ENCODE results near the gene SPOPL. TPM values are rescaled to one million over a fixed set of nuclear protein-coding genes. Genes with fewer than 3 reads are reported as not detected.
A peak's percentile ranks its signal among the peaks of the same experiment; 100 is the strongest.

Gene SPOPL
- total and polyA plus RNA-seq, 2 donors (not counting 1 experiment from before 2014, with no cell fraction given), result 14.0 to 53.6 TPM

GRCh38 chr2:138516030-138516704 is 14.6 kb downstream of the SPOPL start:
- Histone ChIP-seq H3K36me3 (replicated peaks in 1 of 2; ENCODE audit: control extremely low read depth in 1 of 2, control insufficient read depth in 1 of 2, extremely low read depth in 1 of 2, insufficient read depth in 2 of 2, low read length in 1 of 2) (no peaks in the 10 kb centered on the region), H3K4me2 (replicated peaks; ENCODE audit: low read depth, low read length, poor library complexity, severe bottlenecking) (peak overlapping the region; percentile 27), H3K79me2 (ENCODE audit: control insufficient read depth, insufficient read depth, low read length) (peaks cover 100% of the 10 kb centered on the region), H4K20me1 (ENCODE audit: control insufficient read depth, insufficient read depth, low read length, poor library complexity, severe bottlenecking) (peaks cover 94% of the 10 kb centered on the region), H3K27ac (ENCODE audit: low read length in 2 of 2) (no peak overlapping the region), H3K4me3 (ENCODE audit: control extremely low read depth in 1 of 5, extremely low read depth in 1 of 5, insufficient read depth in 1 of 5, low read depth in 2 of 5, low read length in 4 of 5) (no peak overlapping the region), H3K9me3 (ENCODE audit: control extremely low read depth in 1 of 3, control insufficient read depth in 2 of 3, insufficient read depth in 1 of 3, low read length in 2 of 3) (peaks cover 0 to 4% (median 3%) of the 10 kb centered on the region in 3 donors), H3K27me3 (replicated peaks in 1 of 4; ENCODE audit: control extremely low read depth in 1 of 4, control insufficient read depth in 3 of 4, insufficient read depth in 4 of 4, low read length in 3 of 4) (no peaks in the 10 kb centered on the region), H2AFZ (ENCODE audit: insufficient read depth, low read depth, low read length, poor library complexity, severe bottlenecking) (no peak overlapping the region), H3K4me1 (ENCODE audit: control insufficient read depth in 2 of 2, insufficient read depth in 2 of 2, low read length in 2 of 2) (peaks cover 16 to 45% of the 10 kb centered on the region in 2 donors), H3K9ac (ENCODE audit: low read length) (no peak overlapping the region)
- Mint-ChIP-seq H3K4me1 (peaks cover 67% of the 10 kb centered on the region), H3K4me3 (peak overlapping the region; percentile 14), H3K27me3 (no peaks in the 10 kb centered on the region), H3K27ac (peak overlapping the region; percentile 5), H3K9me3 (ENCODE audit: insufficient read depth) (peaks cover 3% of the 10 kb centered on the region)
- 3% methylated on average over 3 of the region's 3 CpGs for WGBS (ENCODE audit: insufficient coverage)
- POLR2A ChIA-PET, result no interaction called here
- DNase-seq, result no peak
- no peak for ATAC-seq (ENCODE audit: low read depth)
- CTCF ChIA-PET, result interaction anchor here (1.4 kb wide), 1 partner anchor 13 kb away, joined by 3 read pairs; no protein-coding TSS in a partner anchor
- TF ChIP-seq EZH2 (IDR thresholded peaks at IDR 0.05; ENCODE audit: borderline replicate concordance, insufficient read depth, low read depth, low read length, poor library complexity, severe bottlenecking) (no peak), CTCF (IDR thresholded peaks at IDR 0.05) (no peak)
- intact Hi-C loops (cut with micrococcal nuclease), result no loop called here

- DNase-seq, result no peak
- WGBS (ENCODE audit: insufficient coverage), result no CpG with 5 or more reads among the region's 1 CpG
- Histone ChIP-seq H3K79me2 (ENCODE audit: control insufficient read depth, insufficient read depth, low read length) (peaks cover 100% of the 10 kb centered on the region), H2AFZ (ENCODE audit: insufficient read depth, low read depth, low read length, poor library complexity, severe bottlenecking) (no peak overlapping the region), H4K20me1 (ENCODE audit: control insufficient read depth, insufficient read depth, low read length, poor library complexity, severe bottlenecking) (peaks cover 88% of the 10 kb centered on the region), H3K4me1 (ENCODE audit: control insufficient read depth in 2 of 2, insufficient read depth in 2 of 2, low read length in 2 of 2) (peaks cover 27 to 51% of the 10 kb centered on the region in 2 donors), H3K9ac (ENCODE audit: low read length) (no peak overlapping the region), H3K9me3 (ENCODE audit: control extremely low read depth in 1 of 3, control insufficient read depth in 2 of 3, insufficient read depth in 1 of 3, low read length in 2 of 3) (peaks cover 0 to 4% (median 2%) of the 10 kb centered on the region in 3 donors), H3K27ac (ENCODE audit: low read length in 2 of 2) (no peak overlapping the region), H3K27me3 (replicated peaks in 1 of 4; ENCODE audit: control extremely low read depth in 1 of 4, control insufficient read depth in 3 of 4, insufficient read depth in 4 of 4, low read length in 3 of 4) (no peaks in the 10 kb centered on the region), H3K36me3 (replicated peaks in 1 of 2; ENCODE audit: control extremely low read depth in 1 of 2, control insufficient read depth in 1 of 2, extremely low read depth in 1 of 2, insufficient read depth in 2 of 2, low read length in 1 of 2) (peaks cover 0 to 4% of the 10 kb centered on the region in 2 experiments), H3K4me3 (ENCODE audit: control extremely low read depth in 1 of 5, extremely low read depth in 1 of 5, insufficient read depth in 1 of 5, low read depth in 2 of 5, low read length in 4 of 5) (no peak overlapping the region), H3K4me2 (replicated peaks; ENCODE audit: low read depth, low read length, poor library complexity, severe bottlenecking) (peak overlapping the region; percentile 0)
- intact Hi-C loops (cut with micrococcal nuclease), result no loop called here
- ATAC-seq (ENCODE audit: low read depth), result no peak
- CTCF ChIA-PET, result no interaction called here
- H3K4me1 Mint-ChIP-seq, result peaks cover 86% of the 10 kb centered on the region
- POLR2A ChIA-PET, result no interaction called here
- TF ChIP-seq EZH2 (IDR thresholded peaks at IDR 0.05; ENCODE audit: borderline replicate concordance, insufficient read depth, low read depth, low read length, poor library complexity, severe bottlenecking) (no peak), CTCF (IDR thresholded peaks at IDR 0.05) (no peak)
- H3K4me3 Mint-ChIP-seq, result no peak overlapping the region
- H3K27me3 Mint-ChIP-seq, result no peaks in the 10 kb centered on the region
- no peaks in the 10 kb centered on the region for H3K9me3 Mint-ChIP-seq (ENCODE audit: insufficient read depth)
- H3K27ac Mint-ChIP-seq, result no peak overlapping the region
Observed at GRCh38 chr2:138518860-138519259, 17.3 kb downstream of the SPOPL start.

Measured in B cell (primary cell).